AG04450 (cell line): Measurements from ENCODE around the gene C9orf43. TPM values are rescaled to one million over a fixed set of nuclear protein-coding genes. Genes with fewer than 3 reads are reported as not detected.

Experiments used
- CTCF ChIA-PET: fragments of 300-600, 350-600 bp; formaldehyde crosslinking; extraction: SDS; loops from one replicate; lab custom pipeline; 2022; ENCODE audit warnings: antibody characterized with exemption, inconsistent platforms; lab: Charles Lee
- POLR2A ChIA-PET: fragments of 350-600 bp; formaldehyde crosslinking; extraction: SDS; loops from one replicate; lab custom pipeline; 2021; ENCODE audit warnings: antibody characterized with exemption, inconsistent platforms; lab: Yijun Ruan, JAX
- DNase-seq: peaks from one replicate; pipeline ENCODE4 v3.0.0-alpha.2; 2011; ENCODE audit warnings: low read depth, low spot score
- H3K27ac ChIP-seq: one replicate; pipeline ENCODE4 v1.5.1; 2012; ENCODE audit warnings: low read depth, low read length, control low read depth
- H3K27me3 ChIP-seq: one replicate; pipeline ENCODE4 v1.6.0; 2012; ENCODE audit warnings: low read length; ENCODE audit not compliant: control insufficient read depth, insufficient read depth
- H3K4me3 ChIP-seq: 2 replicates; pipeline ENCODE4 v1.5.1; 2011; ENCODE audit warnings: mild to moderate bottlenecking, low read depth, low read length, control low read depth
- H3K9me3 ChIP-seq: 2 replicates; pipeline ENCODE4 v1.5.1; 2012; ENCODE audit warnings: low read length; ENCODE audit not compliant: control insufficient read depth, insufficient read depth
- CTCF ChIP-seq: IDR thresholded peaks from 2 replicates; pipeline ENCODE4 v1.5.1; 2011; ENCODE audit warnings: low read depth, low read length, control low read depth, inconsistent platforms
- polyA plus RNA-seq: library from polyadenylated mRNA; depleted of rRNA; stranded (reverse); fragments of >200 nt; gene quantifications from 2 replicates; pipeline ENCODE4 v1.2.3, GENCODE V29; 2011

The C9orf43 gene
- polyA plus RNA-seq, 1 experiment = 0.50 TPM

GRCh38 chr9:113444736-113445135 lies 34.2 kb downstream of the C9orf43 start:
- DNase-seq = no peak
- POLR2A ChIA-PET = no interaction called here
- no peak for TF ChIP-seq CTCF
- no peaks in the 10 kb centered on the region for H3K9me3 ChIP-seq
- no peak overlapping the region for H3K27ac ChIP-seq
- no peak overlapping the region for H3K4me3 ChIP-seq
- H3K27me3 ChIP-seq = no peaks in the 10 kb centered on the region
- CTCF ChIA-PET = interaction anchor here (0.6 to 7.3 kb wide), 4 partner anchors 134 to 211 kb away, joined by 3 to 237 read pairs (median 78); no protein-coding TSS in a partner anchor

- no peak for DNase-seq
- TF ChIP-seq CTCF = peak; percentile 57
- CTCF ChIA-PET = interaction anchor here (0.6 to 7.3 kb wide), 33 partner anchors 9 to 220 kb away, joined by 3 to 237 read pairs (median 4); partner anchors contain the start of gene ALAD
- no peak overlapping the region for H3K27ac ChIP-seq
- H3K4me3 ChIP-seq = no peak overlapping the region
- POLR2A ChIA-PET = interaction anchor here (0.6 to 0.8 kb wide), 2 partner anchors 132 to 145 kb away, joined by 3 to 4 read pairs; no protein-coding TSS in a partner anchor
- no peaks in the 10 kb centered on the region for H3K27me3 ChIP-seq
- H3K9me3 ChIP-seq = no peaks in the 10 kb centered on the region
Observed at GRCh38 chr9:113446323-113446740, 35.8 kb downstream of the C9orf43 start.

- no peak for DNase-seq
- no peaks in the 10 kb centered on the region for H3K27me3 ChIP-seq
- no peak overlapping the region for H3K4me3 ChIP-seq
- H3K9me3 ChIP-seq = no peaks in the 10 kb centered on the region
- CTCF ChIA-PET = interaction anchor here (5.8 to 7.3 kb wide), 2 partner anchors 141 to 207 kb away, joined by 137 to 237 read pairs; no protein-coding TSS in a partner anchor
- TF ChIP-seq CTCF = no peak
- no peak overlapping the region for H3K27ac ChIP-seq
- POLR2A ChIA-PET = no interaction called here
Observed at GRCh38 chr9:113449376-113449775, 38.8 kb downstream of the C9orf43 start.

- H3K27me3 ChIP-seq = no peaks in the 10 kb centered on the region
- H3K9me3 ChIP-seq = no peaks in the 10 kb centered on the region
- no peak for TF ChIP-seq CTCF
- no peak overlapping the region for H3K27ac ChIP-seq
- ChIA-PET POLR2A (no interaction called here), CTCF (interaction anchor here (0.8 to 2.2 kb wide), 6 partner anchors 60 to 230 kb away, joined by 3 to 10 read pairs (median 8); no protein-coding TSS in a partner anchor)
- no peak for DNase-seq
- no peak overlapping the region for H3K4me3 ChIP-seq
Observed at GRCh38 chr9:113452113-113452605, 41.6 kb downstream of the C9orf43 start.
